Astrocyte of the cerebellum (primary cell): Measurements from ENCODE around the gene CLASP1.

Experiments
- DNase-seq: peaks from one replicate; pipeline ENCODE4 v3.0.0-alpha.2; 2011; ENCODE audit warnings: low read depth
- H3K4me3 ChIP-seq: 2 replicates; pipeline ENCODE4 v1.5.1; 2011; ENCODE audit warnings: mild to moderate bottlenecking, low read depth, low read length, moderate library complexity
- in situ Hi-C: cut with HindIII; loops from 2 replicates; pipeline ENCODE4 v1.10.0; 2017; ENCODE audit warnings: low sequenced_read_pairs
- TF ChIP-seq, protein P1 (sequence below): IDR thresholded peaks from 2 replicates; pipeline ENCODE4 v1.5.1; 2012; ENCODE audit warnings: low read length, low read depth, moderate library complexity, mild to moderate bottlenecking; ENCODE audit errors: missing control alignments

CLASP1 gene

DNA sequence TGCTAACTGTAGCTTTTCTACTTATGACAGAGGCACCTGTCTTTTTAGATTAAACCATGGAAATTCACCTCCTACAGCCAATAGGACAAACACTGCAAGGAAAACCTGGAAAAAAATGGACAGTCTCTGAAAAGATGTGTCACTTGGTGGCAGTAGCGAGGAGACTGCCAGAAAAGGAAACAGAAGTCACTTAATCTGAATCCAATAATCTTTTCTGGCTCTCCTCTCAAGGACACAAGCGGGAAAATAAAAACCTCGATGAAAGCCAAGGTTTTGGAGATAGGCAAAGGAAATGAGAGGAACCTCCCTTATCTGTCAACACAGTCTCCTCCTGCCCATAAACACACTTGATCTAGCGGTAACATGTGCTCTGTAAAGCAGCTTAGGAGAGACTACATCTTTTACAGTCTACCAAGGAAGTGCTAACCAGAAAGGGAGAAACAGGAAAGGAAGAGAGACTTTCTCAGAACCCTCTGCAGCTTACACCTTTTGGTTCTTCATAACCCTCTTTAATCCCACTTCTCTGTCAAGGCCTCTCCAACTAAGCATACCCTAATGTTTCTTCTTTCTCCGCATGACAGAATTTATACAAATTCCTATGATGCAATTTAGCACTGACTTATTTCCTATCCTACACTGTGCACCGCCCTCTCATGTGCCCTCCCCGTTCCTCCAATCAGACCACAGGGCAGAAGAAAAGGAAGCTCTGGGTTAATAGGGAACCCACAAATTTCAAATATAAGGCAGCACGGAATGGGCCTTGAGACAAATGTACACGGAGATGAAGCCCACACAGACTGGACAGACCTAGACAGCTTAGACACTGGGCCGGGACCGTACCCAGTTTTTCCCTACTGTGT is 52.8 kb downstream of the CLASP1 start:
- TF ChIP-seq, protein P1, sequence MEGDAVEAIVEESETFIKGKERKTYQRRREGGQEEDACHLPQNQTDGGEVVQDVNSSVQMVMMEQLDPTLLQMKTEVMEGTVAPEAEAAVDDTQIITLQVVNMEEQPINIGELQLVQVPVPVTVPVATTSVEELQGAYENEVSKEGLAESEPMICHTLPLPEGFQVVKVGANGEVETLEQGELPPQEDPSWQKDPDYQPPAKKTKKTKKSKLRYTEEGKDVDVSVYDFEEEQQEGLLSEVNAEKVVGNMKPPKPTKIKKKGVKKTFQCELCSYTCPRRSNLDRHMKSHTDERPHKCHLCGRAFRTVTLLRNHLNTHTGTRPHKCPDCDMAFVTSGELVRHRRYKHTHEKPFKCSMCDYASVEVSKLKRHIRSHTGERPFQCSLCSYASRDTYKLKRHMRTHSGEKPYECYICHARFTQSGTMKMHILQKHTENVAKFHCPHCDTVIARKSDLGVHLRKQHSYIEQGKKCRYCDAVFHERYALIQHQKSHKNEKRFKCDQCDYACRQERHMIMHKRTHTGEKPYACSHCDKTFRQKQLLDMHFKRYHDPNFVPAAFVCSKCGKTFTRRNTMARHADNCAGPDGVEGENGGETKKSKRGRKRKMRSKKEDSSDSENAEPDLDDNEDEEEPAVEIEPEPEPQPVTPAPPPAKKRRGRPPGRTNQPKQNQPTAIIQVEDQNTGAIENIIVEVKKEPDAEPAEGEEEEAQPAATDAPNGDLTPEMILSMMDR, result peak; percentile 50
- in situ Hi-C loops, result no loop called here
- no peak for DNase-seq
- no peak overlapping the region for H3K4me3 ChIP-seq

DNA sequence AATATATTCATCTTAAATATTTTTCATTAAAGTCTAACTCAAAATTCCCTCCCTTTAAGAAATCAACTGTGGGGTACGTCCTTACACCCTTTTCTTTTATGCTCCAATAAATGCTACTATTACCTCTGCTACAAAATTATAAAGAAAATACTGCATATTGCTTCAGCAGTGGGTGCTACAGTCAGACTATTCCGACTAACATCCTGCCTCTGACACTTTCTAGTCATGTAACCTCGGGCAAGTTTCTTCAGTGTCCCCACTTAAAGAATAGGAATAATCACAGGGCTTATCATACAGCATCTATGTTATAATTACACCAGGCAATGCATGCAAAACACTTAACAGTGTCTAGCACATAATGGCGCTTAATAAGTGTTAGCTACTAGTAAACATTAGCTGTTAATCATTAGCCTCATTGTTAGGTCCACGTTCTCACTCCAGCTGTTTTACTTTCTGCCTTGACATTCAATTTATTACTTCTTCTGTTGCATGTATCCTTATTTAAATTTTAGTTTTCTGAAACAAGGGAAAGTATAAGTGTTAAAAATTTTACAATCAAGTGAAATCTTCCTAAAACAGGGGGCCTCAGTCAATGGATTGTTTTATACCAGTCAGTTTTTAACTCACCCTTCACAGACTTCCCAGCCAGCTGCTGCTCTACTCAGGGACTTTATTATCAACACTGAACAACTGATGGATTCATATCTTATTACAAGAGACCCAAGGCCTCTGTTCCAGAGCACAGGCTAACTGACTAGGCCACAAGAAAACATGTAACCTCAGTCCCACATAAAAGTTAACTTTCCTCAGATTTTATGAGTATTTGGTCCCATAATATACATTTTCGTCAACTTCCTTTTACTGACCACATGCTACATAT is 54.0 kb downstream of the CLASP1 start:
- TF ChIP-seq, protein P1, result no peak
- no peak overlapping the region for H3K4me3 ChIP-seq
- in situ Hi-C loops, result no loop called here
- DNase-seq, result no peak

DNA sequence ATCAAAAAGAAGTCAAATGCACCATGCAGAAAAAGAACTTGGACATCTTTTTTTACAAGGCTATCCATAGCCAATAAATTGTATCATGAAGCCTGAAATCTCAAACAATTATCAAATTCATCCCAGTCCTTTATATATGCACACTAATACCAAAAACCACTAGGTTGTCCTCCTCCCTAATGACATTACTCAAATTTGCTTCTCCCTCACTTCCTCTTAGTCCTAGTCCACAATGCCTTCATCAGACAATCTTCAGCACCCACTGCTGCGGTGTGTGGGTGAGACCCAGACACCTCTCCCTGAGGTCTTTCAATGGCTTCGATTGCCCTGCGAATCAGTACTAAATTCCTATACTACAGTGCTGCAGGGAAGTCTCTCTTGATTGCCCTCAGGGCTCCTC is 58.1 kb downstream of the CLASP1 start:
- in situ Hi-C loops, result no loop called here
- H3K4me3 ChIP-seq, result no peak overlapping the region
- TF ChIP-seq, protein P1, result no peak
- DNase-seq, result no peak

DNA sequence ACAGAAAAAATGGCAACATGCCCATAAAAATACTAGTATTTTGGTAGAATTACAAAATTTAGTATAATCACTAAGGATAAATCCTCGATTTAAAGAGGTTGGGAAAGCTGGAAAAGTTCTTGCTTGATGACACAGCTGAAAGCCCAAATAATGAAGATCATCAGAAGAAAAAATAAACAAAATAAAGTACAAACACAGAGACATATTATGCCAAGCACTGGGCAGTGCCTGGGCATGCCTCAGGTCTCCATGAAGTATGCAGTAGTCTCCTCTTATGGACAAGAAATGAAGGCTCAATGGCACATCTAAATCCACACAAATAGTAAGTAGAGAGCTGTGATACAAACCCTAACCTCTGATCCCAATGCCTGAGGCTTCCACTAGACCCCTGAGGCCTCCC is 60.9 kb downstream of the CLASP1 start:
- no peak overlapping the region for H3K4me3 ChIP-seq
- TF ChIP-seq, protein P1, result no peak
- in situ Hi-C loops, result no loop called here
- DNase-seq, result no peak

DNA sequence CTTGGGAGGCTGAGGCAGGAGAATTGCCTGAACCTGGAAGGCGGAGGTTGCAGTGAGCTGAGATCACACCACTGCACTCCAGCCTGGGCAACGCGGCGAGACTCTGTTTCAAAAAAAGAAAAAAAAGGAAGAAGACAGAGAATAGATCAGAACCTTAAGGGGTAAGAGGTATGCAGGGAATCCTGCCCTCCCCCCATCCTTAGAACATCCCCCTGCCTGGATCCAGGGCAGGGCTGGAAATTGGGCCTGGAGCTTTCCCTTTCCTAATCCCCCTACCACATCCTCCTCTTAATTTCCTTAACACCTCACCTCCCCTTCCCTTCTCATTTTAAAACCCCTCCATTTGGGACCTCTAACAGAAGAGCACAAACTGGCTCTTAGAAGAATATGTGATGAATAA is 62.1 kb downstream of the CLASP1 start:
- TF ChIP-seq, protein P1, result no peak
- DNase-seq, result no peak
- in situ Hi-C loops, result no loop called here
- H3K4me3 ChIP-seq, result no peak overlapping the region

DNA sequence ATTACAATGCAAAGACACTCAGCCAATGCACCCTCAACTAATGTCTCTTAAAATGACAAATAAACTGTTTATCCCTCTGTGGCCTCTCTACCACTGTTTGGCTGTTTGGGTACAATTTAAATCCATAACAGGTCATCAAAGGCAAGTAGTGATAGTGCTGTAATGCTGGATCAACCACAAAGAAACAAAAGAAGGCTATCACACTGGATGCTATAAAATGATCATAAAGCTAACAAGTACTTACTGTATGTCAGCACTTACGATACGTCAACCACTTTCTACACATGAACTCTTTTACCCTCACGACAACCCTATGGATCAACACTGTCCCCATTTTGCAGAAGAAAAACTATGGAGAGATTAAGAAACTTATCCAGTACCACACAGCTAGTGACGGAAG is 64.5 kb downstream of the CLASP1 start:
- TF ChIP-seq, protein P1, result no peak
- in situ Hi-C loops, result no loop called here

More for the DNA sequence above, 64.5 kb downstream of the CLASP1 start:
- no peak for DNase-seq
- no peak overlapping the region for H3K4me3 ChIP-seq
